ENCODE data around the gene ARHGEF3.

ARHGEF3 gene

DNA sequence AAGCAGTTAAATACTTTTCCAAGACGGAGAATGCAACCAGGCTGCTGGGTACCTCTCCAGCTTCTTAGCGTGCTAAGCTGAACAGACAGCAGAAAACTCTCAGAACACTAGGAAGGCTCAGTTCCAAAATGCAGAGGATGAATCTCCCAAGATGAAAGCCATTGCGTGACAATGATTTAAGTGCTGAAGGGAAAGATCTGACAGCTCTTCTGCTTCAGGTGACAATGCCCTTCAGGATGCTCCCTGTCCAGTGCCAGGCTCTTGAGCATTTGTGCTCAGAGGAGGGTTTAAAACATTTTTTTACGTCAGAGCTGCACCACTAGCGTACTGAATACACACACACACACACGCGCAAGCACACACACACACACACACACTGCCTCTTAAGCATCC lies 26.3 kb downstream of the ARHGEF3 start:
- in situ Hi-C loops (cut with MboI; ENCODE audit: low sequenced_read_pairs, unreplicated experiment) = no loop called here

DNA sequence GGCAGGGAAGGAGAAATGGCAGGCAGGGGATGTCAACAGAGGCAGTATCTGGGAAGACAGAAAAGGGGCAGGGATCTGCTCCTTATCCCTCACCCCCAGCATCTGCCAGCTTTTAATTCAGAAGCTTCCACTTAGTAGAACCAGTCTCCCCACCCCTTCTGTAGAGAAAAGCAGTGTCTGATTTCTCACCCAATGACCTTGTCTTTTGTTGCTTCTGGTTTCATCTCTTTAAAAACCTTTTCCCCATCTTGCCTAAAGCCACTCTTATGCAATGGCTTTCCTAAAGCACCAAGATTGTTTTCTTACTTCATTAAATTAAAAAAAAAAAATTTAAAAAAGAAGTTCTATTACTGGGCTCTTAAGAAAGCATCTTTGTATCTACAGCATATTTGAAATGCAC lies 27.8 kb downstream of the ARHGEF3 start:
- DNase-seq (ENCODE audit: low spot score) = no peak
- TF ChIP-seq, protein P1, sequence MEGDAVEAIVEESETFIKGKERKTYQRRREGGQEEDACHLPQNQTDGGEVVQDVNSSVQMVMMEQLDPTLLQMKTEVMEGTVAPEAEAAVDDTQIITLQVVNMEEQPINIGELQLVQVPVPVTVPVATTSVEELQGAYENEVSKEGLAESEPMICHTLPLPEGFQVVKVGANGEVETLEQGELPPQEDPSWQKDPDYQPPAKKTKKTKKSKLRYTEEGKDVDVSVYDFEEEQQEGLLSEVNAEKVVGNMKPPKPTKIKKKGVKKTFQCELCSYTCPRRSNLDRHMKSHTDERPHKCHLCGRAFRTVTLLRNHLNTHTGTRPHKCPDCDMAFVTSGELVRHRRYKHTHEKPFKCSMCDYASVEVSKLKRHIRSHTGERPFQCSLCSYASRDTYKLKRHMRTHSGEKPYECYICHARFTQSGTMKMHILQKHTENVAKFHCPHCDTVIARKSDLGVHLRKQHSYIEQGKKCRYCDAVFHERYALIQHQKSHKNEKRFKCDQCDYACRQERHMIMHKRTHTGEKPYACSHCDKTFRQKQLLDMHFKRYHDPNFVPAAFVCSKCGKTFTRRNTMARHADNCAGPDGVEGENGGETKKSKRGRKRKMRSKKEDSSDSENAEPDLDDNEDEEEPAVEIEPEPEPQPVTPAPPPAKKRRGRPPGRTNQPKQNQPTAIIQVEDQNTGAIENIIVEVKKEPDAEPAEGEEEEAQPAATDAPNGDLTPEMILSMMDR (IDR thresholded peaks at IDR 0.05; ENCODE audit: borderline replicate concordance, control extremely low read depth, extremely low read depth, insufficient read depth, missing control alignments) = no peak
- in situ Hi-C loops (cut with MboI; ENCODE audit: low sequenced_read_pairs, unreplicated experiment) = no loop called here

More for the DNA sequence above, 26.3 kb downstream of the ARHGEF3 start:
- TF ChIP-seq, protein P1 (IDR thresholded peaks at IDR 0.05; ENCODE audit: borderline replicate concordance, control extremely low read depth, extremely low read depth, insufficient read depth, missing control alignments) = no peak
- no peak for DNase-seq (ENCODE audit: low spot score)

DNA sequence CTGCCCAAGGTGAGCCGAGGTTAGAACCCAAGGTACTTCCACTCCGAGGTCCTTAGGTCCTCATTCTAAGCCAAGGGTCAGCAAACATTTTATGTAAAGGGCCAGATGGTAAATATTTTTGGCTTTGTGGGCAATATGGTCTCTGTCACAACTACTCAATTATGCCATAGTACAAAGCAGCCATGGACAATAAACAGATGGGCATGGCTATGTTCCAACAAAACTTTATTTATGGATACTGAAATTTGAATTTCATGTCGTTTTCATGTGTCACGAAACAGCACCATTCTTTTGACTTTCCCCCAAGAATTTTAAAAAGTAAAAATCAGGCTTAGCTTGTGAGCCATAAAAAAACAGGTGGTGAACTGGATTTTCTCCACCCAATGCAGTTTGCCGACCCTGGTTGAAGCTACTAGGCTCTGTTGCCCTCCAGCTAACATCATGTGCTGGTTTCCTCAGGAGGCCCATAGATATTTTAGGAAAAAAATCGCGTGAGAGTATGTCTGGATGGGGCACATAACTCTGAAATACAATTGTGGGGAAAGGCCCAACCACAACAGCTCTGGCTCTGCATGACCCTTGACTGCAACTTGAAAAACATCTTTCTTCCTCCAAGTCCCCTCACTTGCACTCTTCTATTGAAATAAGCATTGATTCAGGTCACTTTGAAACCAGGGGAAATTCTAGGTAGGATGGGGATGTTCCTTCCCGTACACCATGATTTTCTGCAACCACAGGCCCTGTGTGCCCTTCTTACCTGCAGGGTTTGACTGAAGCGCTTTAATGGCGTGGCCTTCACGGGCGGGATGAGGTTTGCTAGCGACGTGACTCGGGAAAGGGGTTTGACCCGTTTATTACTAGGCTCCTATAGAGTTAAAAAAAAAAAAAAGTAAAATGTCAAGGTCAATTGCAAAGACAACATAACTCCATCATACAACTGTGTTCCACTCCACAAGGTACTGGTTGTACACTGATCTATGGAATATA lies 28.5 kb downstream of the ARHGEF3 start:
- in situ Hi-C loops (cut with MboI; ENCODE audit: low sequenced_read_pairs, unreplicated experiment) = no loop called here
- DNase-seq (ENCODE audit: low spot score) = no peak
- TF ChIP-seq, protein P1 (IDR thresholded peaks at IDR 0.05; ENCODE audit: borderline replicate concordance, control extremely low read depth, extremely low read depth, insufficient read depth, missing control alignments) = no peak

DNA sequence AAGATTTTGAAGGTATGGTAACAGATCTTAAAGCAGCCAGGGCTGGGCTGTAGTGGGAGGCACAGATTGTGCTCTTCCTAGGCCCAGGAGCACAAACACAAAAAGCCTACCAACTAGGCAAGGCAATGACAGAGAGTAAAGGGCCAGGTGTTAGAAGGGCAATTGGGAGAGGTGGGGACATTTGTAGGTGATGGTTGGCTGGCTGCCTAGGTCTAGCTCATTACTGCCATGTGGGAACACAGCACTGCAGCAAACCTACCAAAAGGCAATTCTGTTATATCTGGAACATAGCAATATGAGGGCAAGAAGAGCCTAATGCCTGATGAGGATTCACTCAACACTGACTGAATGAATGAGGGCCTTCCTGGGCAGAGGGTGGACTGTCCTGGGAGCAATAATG lies 30.4 kb downstream of the ARHGEF3 start:
- TF ChIP-seq, protein P1 (IDR thresholded peaks at IDR 0.05; ENCODE audit: borderline replicate concordance, control extremely low read depth, extremely low read depth, insufficient read depth, missing control alignments) = no peak
- in situ Hi-C loops (cut with MboI; ENCODE audit: low sequenced_read_pairs, unreplicated experiment) = no loop called here
- DNase-seq (ENCODE audit: low spot score) = no peak

DNA sequence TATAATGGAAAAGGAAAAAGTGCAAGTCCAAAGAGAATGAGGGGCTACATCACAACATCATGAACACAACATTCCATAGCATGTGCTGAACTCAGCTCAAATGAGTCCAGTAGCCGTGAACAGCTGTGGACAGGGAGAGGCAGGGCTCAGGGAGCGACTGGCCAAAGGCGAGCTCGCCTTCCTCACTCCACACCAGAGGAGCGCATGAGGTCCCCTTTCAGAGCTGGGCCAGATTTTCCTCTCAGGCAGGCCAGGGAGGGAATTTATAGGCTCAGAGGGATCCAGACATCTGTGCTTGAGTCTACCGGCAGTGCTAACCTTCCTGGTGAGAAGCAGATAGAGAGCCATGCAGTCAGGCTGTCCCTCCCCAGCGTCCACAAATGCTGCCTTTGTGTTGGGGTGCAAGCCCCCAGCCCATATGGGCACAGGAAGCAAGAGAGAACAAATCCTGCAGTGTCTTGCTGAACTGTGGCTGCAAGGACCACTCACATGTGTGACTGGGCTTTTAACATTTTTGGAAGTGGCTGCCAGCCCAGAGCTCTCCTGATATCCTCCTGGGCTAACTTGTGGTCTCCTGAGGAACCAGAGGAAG lies 32.5 kb downstream of the ARHGEF3 start:
- TF ChIP-seq, protein P1 (IDR thresholded peaks at IDR 0.05; ENCODE audit: borderline replicate concordance, control extremely low read depth, extremely low read depth, insufficient read depth, missing control alignments) = no peak
- DNase-seq (ENCODE audit: low spot score) = no peak
- in situ Hi-C loops (cut with MboI; ENCODE audit: low sequenced_read_pairs, unreplicated experiment) = no loop called here

DNA sequence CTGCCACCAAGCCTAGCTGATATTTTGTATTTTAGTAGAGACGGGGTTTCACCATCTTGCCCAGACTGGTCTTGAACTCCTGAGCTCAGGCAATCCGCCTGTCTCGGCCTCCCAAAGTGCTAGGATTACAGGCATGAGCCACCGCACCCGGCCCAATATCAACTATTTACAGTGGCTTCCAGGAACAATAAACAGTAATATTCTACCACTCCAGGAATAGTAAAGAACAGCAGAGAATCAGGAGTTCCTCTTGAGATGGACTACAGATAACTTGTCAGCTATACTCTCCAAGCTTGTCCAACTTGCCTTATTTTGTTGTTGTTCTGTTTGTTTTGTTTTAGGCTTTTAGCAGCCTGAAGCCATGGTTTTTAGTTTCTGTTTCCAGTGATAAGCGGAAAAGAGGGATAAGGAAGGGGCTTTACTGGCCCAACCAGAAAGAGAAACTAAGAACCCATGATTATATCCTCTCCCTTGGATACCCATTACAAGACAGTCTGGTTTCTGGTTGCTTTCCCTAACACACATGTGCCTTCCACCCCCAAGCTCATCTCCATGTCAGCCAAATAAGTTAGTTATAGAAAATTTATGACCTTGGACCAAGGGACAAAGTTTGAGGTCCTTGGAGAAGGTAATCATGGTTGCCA lies 36.7 kb downstream of the ARHGEF3 start:
- TF ChIP-seq, protein P1 (IDR thresholded peaks at IDR 0.05; ENCODE audit: borderline replicate concordance, control extremely low read depth, extremely low read depth, insufficient read depth, missing control alignments) = no peak
- DNase-seq (ENCODE audit: low spot score) = no peak
- in situ Hi-C loops (cut with MboI; ENCODE audit: low sequenced_read_pairs, unreplicated experiment) = no loop called here
